A673 (cell line): ENCODE results near the gene CLEC5A.

Experiments
- CTCF ChIP-seq: fragments of 300-800, 200-600 bp; sonication (generic); conservative IDR thresholded peaks from 2 replicates; pipeline ENCODE4 v1.5.1; 2017; ENCODE audit warnings: low read depth, mild to moderate bottlenecking, antibody characterized with exemption, low read length, moderate library complexity, mixed read lengths
- EZH2 ChIP-seq: fragments of 200-600 bp; sonication (generic); IDR thresholded peaks from 2 replicates; pipeline ENCODE4 v1.6.1; 2017; ENCODE audit warnings: borderline replicate concordance, low read depth, mild to moderate bottlenecking, mixed read lengths, antibody characterized with exemption, low read length; ENCODE audit not compliant: poor library complexity, severe bottlenecking

- no peak for TF ChIP-seq CTCF
- TF ChIP-seq EZH2 = no peak
Measured at GRCh38 chr7:141956084-141956483, 9.3 kb upstream of the CLEC5A start.
